HEK293 (cell line): ENCODE measurements around the gene TLCD2.
"Not testable (repeated sequence)": the region's sequence is repeated elsewhere in the genome, so short reads cannot be mapped to it uniquely, and the experiment has no call there.

Experiments
- CTCF ChIA-PET: fragments of 350-600 bp; formaldehyde crosslinking; extraction: SDS; loops from one replicate; lab custom pipeline; 2021; ENCODE audit warnings: antibody characterized with exemption; lab: Yijun Ruan, JAX
- POLR2A ChIA-PET: fragments of 300-600 bp; formaldehyde crosslinking; extraction: SDS; loops from one replicate; lab custom pipeline; 2020; ENCODE audit warnings: antibody characterized with exemption, inconsistent platforms; lab: Yijun Ruan, JAX
- H3K27ac ChIP-seq: fragments of 200-500 bp; sonication (Bioruptor generic); 2 replicates; pipeline ENCODE4 v1.5.1; 2014; ENCODE audit warnings: low read depth, low read length, control low read depth, inconsistent platforms; ENCODE audit errors: extremely low read depth
- H3K36me3 ChIP-seq, 2 experiments: fragments of 200-500 bp in 1 of 2; sonication (Bioruptor generic) in 1 of 2; 1 replicate in 1 of 2; 2 replicates in 1 of 2; pipeline ENCODE4 v1.5.1; 2014 to 2017; ENCODE audit warnings: inconsistent platforms in 2 of 2, low read length in 2 of 2; ENCODE audit not compliant: control insufficient read depth in 2 of 2, insufficient read depth in 1 of 2
- H3K4me1 ChIP-seq: fragments of 200-500 bp; sonication (Bioruptor generic); 2 replicates; pipeline ENCODE4 v1.5.1; 2014; ENCODE audit warnings: mild to moderate bottlenecking, low read length, inconsistent platforms; ENCODE audit not compliant: control insufficient read depth, insufficient read depth
- H3K4me3 ChIP-seq: 2 replicates; pipeline ENCODE4 v1.5.1; 2011; ENCODE audit warnings: low read depth, mild to moderate bottlenecking, control low read depth, low read length, moderate library complexity
- H3K9me3 ChIP-seq: fragments of 200-500 bp; sonication (Bioruptor generic); 2 replicates; pipeline ENCODE4 v1.5.1; 2014; ENCODE audit warnings: low read depth, low read length, inconsistent platforms; ENCODE audit not compliant: control insufficient read depth, insufficient read depth
- BCL11A ChIP-seq: fragments of 450-650 bp; formaldehyde crosslinking; IDR thresholded peaks from 2 replicates; pipeline ENCODE4 v1.5.1; 2016; ENCODE audit warnings: low read depth, missing biosample characterization, missing genetic modification characterization
- PRDM2 ChIP-seq: fragments of 450-650 bp; formaldehyde crosslinking; IDR thresholded peaks from 2 replicates; pipeline ENCODE4 v1.5.1; 2016; ENCODE audit warnings: missing biosample characterization, missing genetic modification characterization, borderline replicate concordance
- SCRT2 ChIP-seq: fragments of 450-650 bp; formaldehyde crosslinking; IDR thresholded peaks from 2 replicates; pipeline ENCODE4 v1.5.1; 2016; ENCODE audit warnings: missing biosample characterization, missing genetic modification characterization
- TRIM28 ChIP-seq: IDR thresholded peaks from 2 replicates; pipeline ENCODE4 v1.6.1; 2011; ENCODE audit warnings: low read length, control low read depth, borderline replicate concordance
- ZNF184 ChIP-seq: fragments of 450-650 bp; IDR thresholded peaks from 2 replicates; pipeline ENCODE4 v1.5.1; 2018; ENCODE audit warnings: missing biosample characterization, mild to moderate bottlenecking, missing genetic modification characterization
- ZNF335 ChIP-seq: fragments of 450-650 bp; formaldehyde crosslinking; conservative IDR thresholded peaks from 2 replicates; pipeline ENCODE4 v1.5.1; 2016; ENCODE audit warnings: missing biosample characterization, missing genetic modification characterization
- ZNF518A ChIP-seq: fragments of 450-650 bp; formaldehyde crosslinking; conservative IDR thresholded peaks from 2 replicates; pipeline ENCODE4 v1.5.1; 2016; ENCODE audit warnings: low read depth, missing biosample characterization, missing genetic modification characterization
- ZNF521 ChIP-seq: fragments of 450-650 bp; formaldehyde crosslinking; IDR thresholded peaks from 2 replicates; pipeline ENCODE4 v1.5.1; 2017; ENCODE audit warnings: missing biosample characterization, mild to moderate bottlenecking, missing genetic modification characterization
- ZNF571 ChIP-seq: fragments of 450-650 bp; formaldehyde crosslinking; IDR thresholded peaks from 2 replicates; pipeline ENCODE4 v1.5.0; 2017; ENCODE audit warnings: missing biosample characterization, missing genetic modification characterization
- TF ChIP-seq, protein P1 (sequence below): fragments of 450-650 bp; formaldehyde crosslinking; IDR thresholded peaks from 2 replicates; pipeline ENCODE4 v1.5.1; 2016; ENCODE audit warnings: missing biosample characterization, missing genetic modification characterization

Gene TLCD2

GRCh38 chr17:1743088-1743439 is 32.9 kb upstream of the TLCD2 start (continued):
- no peak for TF ChIP-seq ZNF518A (tag by site-specific recombination)
- TF ChIP-seq ZNF184 (tag by site-specific recombination): no peak
- no peak for TF ChIP-seq BCL11A (tag by site-specific recombination)

DNA sequence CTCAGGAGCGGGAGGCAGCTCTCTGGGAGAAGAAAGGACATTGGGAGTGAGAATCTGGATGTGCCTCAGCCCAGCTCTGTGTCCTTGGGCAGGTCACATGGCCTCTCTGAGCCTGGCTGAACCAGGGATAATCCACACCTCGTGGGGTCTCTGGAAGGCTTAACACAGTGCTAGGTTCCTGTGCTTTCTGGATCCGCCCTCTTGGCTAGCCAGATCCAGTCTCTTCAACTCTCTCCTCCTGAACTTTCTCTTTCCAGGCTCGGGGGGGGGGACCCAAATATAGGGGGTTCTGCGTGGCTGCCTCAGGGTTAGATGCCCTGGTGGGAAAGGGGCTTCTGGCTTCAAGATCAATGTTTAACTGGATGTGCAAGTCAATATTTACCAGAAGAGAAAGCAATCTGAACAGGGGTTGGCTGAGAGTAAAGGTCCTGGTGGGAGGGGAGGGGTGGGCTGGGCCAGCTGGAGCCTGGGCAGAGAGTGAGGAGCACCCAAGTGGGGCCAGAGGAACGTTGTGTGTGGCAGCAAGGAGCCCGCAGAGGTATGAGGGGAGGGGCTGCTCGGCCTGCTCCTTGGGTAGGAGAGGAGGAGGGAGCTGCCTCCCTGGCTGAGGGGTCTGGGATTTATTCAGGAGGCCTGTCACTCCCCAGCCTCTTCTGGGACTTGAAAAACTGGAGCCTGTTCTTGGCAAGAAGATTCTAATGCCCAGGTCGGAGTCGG is 32.4 kb upstream of the TLCD2 start, which contains the start of gene SERPINF2:
SERPINF2 (plus strand) TSS at position 501 of the 717 bp plus-strand sequence. CDS start 2,125 bp downstream, outside the sequence.
- H3K27ac ChIP-seq: no peak within 1 kb of the TSS
- H3K4me3 ChIP-seq: no peak within 1 kb of the TSS

DNA sequence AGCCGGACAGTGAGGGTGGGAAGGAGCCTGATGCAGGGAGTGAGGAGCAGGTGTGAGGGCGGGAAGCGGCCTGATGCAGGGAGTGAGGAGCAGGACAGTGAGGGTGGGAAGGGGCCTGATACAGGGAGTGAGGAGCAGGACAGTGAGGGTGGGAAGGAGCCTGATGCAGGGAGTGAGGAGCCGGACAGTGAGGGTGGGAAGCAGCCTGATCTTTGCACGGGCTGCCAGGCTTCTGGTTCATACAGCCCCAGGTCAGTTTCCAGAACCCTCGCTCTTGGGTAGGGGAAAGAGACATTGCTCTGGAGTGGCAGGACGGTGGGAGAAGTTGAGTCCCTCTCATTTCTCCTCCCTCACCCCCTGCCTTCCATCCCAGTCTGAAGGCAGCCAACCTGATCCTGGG is 31.7 kb upstream of the TLCD2 start:
- peaks cover 0 to 12% of the 10 kb centered on the region in 2 experiments; a peak in 1 of 3 replicates for H3K36me3 ChIP-seq
- H3K4me3 ChIP-seq, POLR2A ChIA-PET, H3K27ac ChIP-seq, CTCF ChIA-PET, H3K4me1 ChIP-seq, H3K9me3 ChIP-seq: not testable (repeated sequence)

More for the DNA sequence above, 32.4 kb upstream of the TLCD2 start, which contains the start of gene SERPINF2:
- ChIA-PET CTCF (no interaction called here), POLR2A (no interaction called here)
- TF ChIP-seq TRIM28: no peak
- TF ChIP-seq, protein P1, sequence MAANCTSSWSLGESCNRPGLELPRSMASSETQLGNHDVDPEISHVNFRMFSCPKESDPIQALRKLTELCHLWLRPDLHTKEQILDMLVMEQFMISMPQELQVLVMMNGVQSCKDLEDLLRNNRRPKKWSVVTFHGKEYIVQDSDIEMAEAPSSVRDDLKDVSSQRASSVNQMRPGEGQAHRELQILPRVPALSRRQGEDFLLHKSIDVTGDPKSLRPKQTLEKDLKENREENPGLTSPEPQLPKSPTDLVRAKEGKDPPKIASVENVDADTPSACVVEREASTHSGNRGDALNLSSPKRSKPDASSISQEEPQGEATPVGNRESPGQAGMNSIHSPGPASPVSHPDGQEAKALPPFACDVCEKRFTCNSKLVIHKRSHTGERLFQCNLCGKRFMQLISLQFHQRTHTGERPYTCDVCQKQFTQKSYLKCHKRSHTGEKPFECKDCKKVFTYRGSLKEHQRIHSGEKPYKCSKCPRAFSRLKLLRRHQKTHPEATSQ (tag by site-specific recombination): no peak
- TF ChIP-seq ZNF521: no peak
- TF ChIP-seq ZNF335 (tag by site-specific recombination): no peak
- no peak for TF ChIP-seq SCRT2
- TF ChIP-seq PRDM2 (tag by site-specific recombination): no peak
- TF ChIP-seq ZNF571: no peak
- H3K9me3 ChIP-seq: no peaks in the 10 kb centered on the region
- H3K36me3 ChIP-seq: peaks cover 0 to 5% of the 10 kb centered on the region in 2 experiments; a peak in 1 of 3 replicates
- H3K4me1 ChIP-seq: no peaks in the 10 kb centered on the region
